Endothelial cell of umbilical vein (primary cell): ENCODE results near the gene FAM210A.

Source experiments
- EZH2 ChIP-seq: IDR thresholded peaks from 2 replicates; pipeline ENCODE4 v1.6.1; 2012; ENCODE audit warnings: borderline replicate concordance, low read depth, mild to moderate bottlenecking, moderate library complexity, low read length, inconsistent platforms; ENCODE audit not compliant: severe bottlenecking
- GATA2 ChIP-seq: IDR thresholded peaks from 2 replicates; pipeline ENCODE4 v1.7.0; 2011; ENCODE audit warnings: low read depth, mild to moderate bottlenecking, moderate library complexity, mixed read lengths, low read length; ENCODE audit not compliant: insufficient read length, insufficient read depth
- JUN ChIP-seq: IDR thresholded peaks from 2 replicates; pipeline ENCODE4 v1.6.1; 2011; ENCODE audit warnings: borderline replicate concordance, low read depth; ENCODE audit not compliant: insufficient read length, insufficient read depth
- POLR2A ChIP-seq: IDR thresholded peaks from 2 replicates; pipeline ENCODE4 v1.6.1; 2012; ENCODE audit warnings: low read depth, mild to moderate bottlenecking, control low read depth, low read length
- POLR2AphosphoS5 ChIP-seq: IDR thresholded peaks from 2 replicates; pipeline ENCODE4 v1.6.1; 2012; ENCODE audit warnings: low read depth, mild to moderate bottlenecking, control low read depth, low read length, moderate library complexity; ENCODE audit not compliant: insufficient read depth
- TF ChIP-seq, protein P1 (sequence below), 2 donors: IDR thresholded peaks; 1 replicate in 1 of 2; 2 replicates in 1 of 2; pipeline ENCODE4 v1.5.1; 2011; ENCODE audit warnings: low read length in 2 of 2, mild to moderate bottlenecking in 2 of 2, moderate library complexity in 2 of 2, control low read depth in 1 of 2, inconsistent platforms in 1 of 2, low read depth in 1 of 2; ENCODE audit not compliant: insufficient read depth in 1 of 2; ENCODE audit errors: extremely low read depth in 1 of 2
- TF ChIP-seq, protein P2 (sequence below): IDR thresholded peaks from 2 replicates; pipeline ENCODE4 v1.6.1; 2011; ENCODE audit not compliant: insufficient read depth, insufficient read length

DNA sequence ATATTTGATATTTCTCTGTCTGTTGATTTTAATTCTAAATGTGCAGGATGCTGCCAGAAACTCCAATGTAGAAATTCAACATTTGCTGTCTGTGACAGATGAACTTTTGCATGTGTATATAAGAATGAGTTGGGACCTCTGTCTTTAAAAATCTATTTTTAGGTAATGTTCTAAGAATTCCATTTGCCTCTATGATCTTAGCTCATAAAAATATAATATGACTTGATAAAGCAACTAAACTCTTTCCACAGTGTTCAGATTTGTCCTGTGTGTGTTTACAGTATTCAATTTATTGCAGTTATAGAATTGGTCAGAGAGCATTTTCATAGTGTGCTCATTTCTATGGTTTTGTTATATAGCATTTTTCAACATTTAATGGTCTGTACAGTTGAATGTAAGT, 33.7 kb upstream of the FAM210A start:
- TF ChIP-seq, protein P1, sequence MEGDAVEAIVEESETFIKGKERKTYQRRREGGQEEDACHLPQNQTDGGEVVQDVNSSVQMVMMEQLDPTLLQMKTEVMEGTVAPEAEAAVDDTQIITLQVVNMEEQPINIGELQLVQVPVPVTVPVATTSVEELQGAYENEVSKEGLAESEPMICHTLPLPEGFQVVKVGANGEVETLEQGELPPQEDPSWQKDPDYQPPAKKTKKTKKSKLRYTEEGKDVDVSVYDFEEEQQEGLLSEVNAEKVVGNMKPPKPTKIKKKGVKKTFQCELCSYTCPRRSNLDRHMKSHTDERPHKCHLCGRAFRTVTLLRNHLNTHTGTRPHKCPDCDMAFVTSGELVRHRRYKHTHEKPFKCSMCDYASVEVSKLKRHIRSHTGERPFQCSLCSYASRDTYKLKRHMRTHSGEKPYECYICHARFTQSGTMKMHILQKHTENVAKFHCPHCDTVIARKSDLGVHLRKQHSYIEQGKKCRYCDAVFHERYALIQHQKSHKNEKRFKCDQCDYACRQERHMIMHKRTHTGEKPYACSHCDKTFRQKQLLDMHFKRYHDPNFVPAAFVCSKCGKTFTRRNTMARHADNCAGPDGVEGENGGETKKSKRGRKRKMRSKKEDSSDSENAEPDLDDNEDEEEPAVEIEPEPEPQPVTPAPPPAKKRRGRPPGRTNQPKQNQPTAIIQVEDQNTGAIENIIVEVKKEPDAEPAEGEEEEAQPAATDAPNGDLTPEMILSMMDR (IDR thresholded peaks at IDR 0.05; ENCODE audit: extremely low read depth in 1 of 2, insufficient read depth in 1 of 2, low read depth in 1 of 2, low read length in 2 of 2), result no peak
- TF ChIP-seq POLR2A, result no peak
- TF ChIP-seq JUN, result no peak
- TF ChIP-seq GATA2, result no peak
- no peak for TF ChIP-seq POLR2AphosphoS5
- TF ChIP-seq EZH2, result no peak
- TF ChIP-seq, protein P2, sequence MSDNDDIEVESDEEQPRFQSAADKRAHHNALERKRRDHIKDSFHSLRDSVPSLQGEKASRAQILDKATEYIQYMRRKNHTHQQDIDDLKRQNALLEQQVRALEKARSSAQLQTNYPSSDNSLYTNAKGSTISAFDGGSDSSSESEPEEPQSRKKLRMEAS, result no peak
